ENCODE measurements around the gene EIF4EBP3.

GRCh38 chr5:140565780-140566095 lies 18.3 kb downstream of the EIF4EBP3 start:
- TF ChIP-seq CTCF (IDR thresholded peaks at IDR 0.05 in 8 of 11, conservative IDR thresholded peaks at IDR 0.05 in 3 of 11) (no peak), POLR2A (IDR thresholded peaks at IDR 0.05) (no peak)

All from spleen (tissue), 7 donors.